PC-3 (cell line): ENCODE measurements around the gene ATG4B. TPM values are rescaled to one million over a fixed set of nuclear protein-coding genes. Genes with fewer than 3 reads are reported as not detected.

Source experiments
- ATAC-seq: fragments of 200-7000 bp; cut with Tn5 transposase; 2 replicates; pipeline ENCODE4 v1.9.1; 2020; ENCODE audit warnings: mild to moderate bottlenecking, moderate library complexity
- BruUV-seq: library from RNA; stranded (reverse); fragments of 400-500 nt; replicated peaks from 2 replicates; lab custom pipeline; 2021; lab: Mats Ljungman, UMichigan
- CTCF ChIA-PET: fragments of 300-600 bp; sonication (Branson Sonifier 250); formaldehyde crosslinking; loops from one replicate; lab custom pipeline; 2022; ENCODE audit warnings: antibody characterized with exemption; lab: Charles Lee
- POLR2A ChIA-PET: fragments of 300-600 bp; sonication (Branson Sonifier 250); formaldehyde crosslinking; loops from one replicate; lab custom pipeline; 2022; ENCODE audit warnings: antibody characterized with exemption; ENCODE audit not compliant: unreplicated experiment; lab: Charles Lee
- DNase-seq: peaks from one replicate; pipeline ENCODE4 v3.0.0-alpha.2; 2015
- H2AFZ ChIP-seq: fragments of 300-600 bp; sonication (generic); 2 replicates; pipeline ENCODE4 v1.6.0; 2016; ENCODE audit warnings: antibody characterized with exemption, low read length
- H3F3A ChIP-seq: fragments of 300-600 bp; sonication (generic); one replicate; pipeline ENCODE4 v1.6.0; 2017; ENCODE audit warnings: antibody characterized with exemption, low read length, control low read depth, mild to moderate bottlenecking; ENCODE audit not compliant: unreplicated experiment
- H3K27ac ChIP-seq: fragments of 300-600 bp; sonication (generic); 2 replicates; pipeline ENCODE4 v1.5.1; 2016; ENCODE audit warnings: mild to moderate bottlenecking, low read length
- H3K27me3 ChIP-seq: fragments of 300-600 bp; sonication (generic); 2 replicates; pipeline ENCODE4 v1.6.1; 2016; ENCODE audit warnings: low read length, mixed read lengths
- H3K36me3 ChIP-seq: fragments of 300-600 bp; sonication (generic); 2 replicates; pipeline ENCODE4 v1.6.1; 2016; ENCODE audit warnings: low read depth, mixed run types, low read length, mixed read lengths
- H3K4me1 ChIP-seq: fragments of 300-600 bp; sonication (generic); 2 replicates; pipeline ENCODE4 v1.5.1; 2016; ENCODE audit warnings: low read length; ENCODE audit not compliant: insufficient read depth
- H3K4me2 ChIP-seq: fragments of 300-600 bp; sonication (generic); 2 replicates; pipeline ENCODE4 v1.6.0; 2016; ENCODE audit warnings: low read length
- H3K4me3 ChIP-seq: fragments of 300-600 bp; sonication (generic); 2 replicates; pipeline ENCODE4 v1.5.1; 2016; ENCODE audit warnings: mild to moderate bottlenecking, low read length, mixed read lengths
- H3K79me2 ChIP-seq: fragments of 300-600 bp; sonication (generic); 2 replicates; pipeline ENCODE4 v1.6.1; 2017; ENCODE audit warnings: low read length, mixed read lengths
- H3K9ac ChIP-seq: fragments of 300-600 bp; sonication (generic); 2 replicates; pipeline ENCODE4 v1.6.0; 2016; ENCODE audit warnings: mild to moderate bottlenecking, low read length
- H3K9me2 ChIP-seq: fragments of 300-600 bp; sonication (generic); replicated peaks from 2 replicates; pipeline ENCODE4 v1.6.1; 2016; ENCODE audit warnings: mixed run types, low read length, mixed read lengths
- H3K9me3 ChIP-seq: fragments of 300-600 bp; sonication (generic); 2 replicates; pipeline ENCODE4 v1.6.1; 2016; ENCODE audit warnings: low read length, mixed read lengths
- H4K20me1 ChIP-seq: fragments of 300-600 bp; sonication (generic); 2 replicates; pipeline ENCODE4 v1.6.1; 2016; ENCODE audit warnings: low read length, mixed read lengths
- EZH2 ChIP-seq: fragments of 300-600 bp; sonication (generic); IDR thresholded peaks from one replicate; pipeline ENCODE4 v1.6.1; 2017; ENCODE audit warnings: antibody characterized with exemption, mild to moderate bottlenecking, low read length; ENCODE audit not compliant: unreplicated experiment
- EZH2phosphoT487 ChIP-seq: fragments of 300-600 bp; sonication (generic); IDR thresholded peaks from 2 replicates; pipeline ENCODE4 v1.6.1; 2018; ENCODE audit warnings: mild to moderate bottlenecking, antibody characterized with exemption, low read length, borderline replicate concordance
- intact Hi-C: fragments of 100-400 bp; cut with micrococcal nuclease; formaldehyde crosslinking; loops from 2 replicates; pipeline ENCODE4 v1.9.0; 2023
- total RNA-seq: library from RNA; depleted of rRNA; stranded (reverse); fragments of >200 nt; gene quantifications from 2 replicates; pipeline ENCODE4 v1.2.3, GENCODE V29; 2014
- TF ChIP-seq, protein P1 (sequence below): fragments of 300-600 bp; sonication (generic); conservative IDR thresholded peaks from 2 replicates; pipeline ENCODE4 v1.5.1; 2017; ENCODE audit warnings: antibody characterized with exemption, low read depth, mild to moderate bottlenecking, low read length

ATG4B gene
- total RNA-seq, 1 experiment from 2014 or later = 83.0 TPM

DNA sequence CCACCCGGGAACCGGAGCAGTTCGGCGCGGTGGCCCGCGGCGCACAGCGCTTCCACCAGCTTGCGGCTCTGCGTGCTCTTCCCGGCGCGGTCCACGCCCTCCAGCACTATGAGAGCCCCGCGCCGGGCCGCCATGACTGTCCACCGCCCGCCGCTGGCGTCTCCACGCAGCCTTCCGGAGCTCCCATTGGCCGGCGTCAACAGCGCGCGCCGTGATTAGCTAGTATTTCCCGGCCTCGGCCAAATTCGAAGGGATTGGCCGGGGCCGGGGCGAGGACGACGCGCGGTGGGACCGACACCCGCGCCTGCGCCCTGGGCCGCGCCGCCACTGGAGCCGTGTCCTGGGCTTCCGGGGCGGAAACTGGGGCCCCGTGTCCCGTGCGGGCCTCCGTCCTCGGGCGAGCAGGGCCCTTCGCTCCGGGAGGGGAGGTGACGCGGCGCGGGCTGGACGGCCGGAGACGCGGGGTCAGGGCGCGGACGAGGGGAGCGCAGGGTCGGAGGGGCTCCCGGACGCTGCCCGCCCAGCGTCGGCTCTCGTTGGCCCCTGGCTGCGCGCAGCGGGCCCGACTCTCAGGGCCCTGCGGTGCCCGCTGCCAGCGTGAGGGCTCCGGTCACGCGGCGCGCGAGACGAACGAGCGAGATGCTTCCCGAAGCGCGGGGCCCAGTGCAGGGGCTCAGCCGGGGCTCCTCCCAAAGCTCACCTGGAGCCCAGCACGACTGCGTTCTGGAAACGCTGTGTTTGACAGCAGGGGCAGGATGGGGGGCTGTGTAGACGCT lies 49.3 kb downstream of the ATG4B start, which contains the start of gene DTYMK:
TSS of gene DTYMK (minus strand) at position 166 of the 776 bp plus-strand sequence. CDS start at position 134, 32 bp downstream.
- peak within 1 kb of the TSS; percentile 99 for H3K9ac ChIP-seq
- peaks cover 24% of the 10 kb centered on the region for H3K36me3 ChIP-seq
- ATAC-seq = peak; percentile 97
- no peaks in the 10 kb centered on the region for H3K9me2 ChIP-seq
- no peaks in the 10 kb centered on the region for H4K20me1 ChIP-seq
- CTCF ChIA-PET = no interaction called here
- no peaks in the 10 kb centered on the region for H3K27me3 ChIP-seq
- peaks cover 16% of the 10 kb centered on the region for H3K4me1 ChIP-seq
- peak within 1 kb of the TSS; percentile 96 for H3K4me2 ChIP-seq
- POLR2A ChIA-PET = interaction anchor here (0.6 to 1.0 kb wide), 4 partner anchors 12 to 54 kb away, joined by 3 to 5 read pairs (median 4); partner anchors contain the start of gene ING5
- BruUV-seq = no TSS peak
- no peaks in the 10 kb centered on the region for H3F3A ChIP-seq
- H2AFZ ChIP-seq = peak within 1 kb of the TSS; percentile 85
- no peaks in the 10 kb centered on the region for H3K9me3 ChIP-seq
- DNase-seq = peak; percentile 97
- intact Hi-C loops = loop anchor here (2.0 kb wide), 1 partner anchor 16 kb away; the partner anchor contains the start of gene ING5
- H3K4me3 ChIP-seq = peak within 1 kb of the TSS; percentile 96
- TF ChIP-seq, protein P1, sequence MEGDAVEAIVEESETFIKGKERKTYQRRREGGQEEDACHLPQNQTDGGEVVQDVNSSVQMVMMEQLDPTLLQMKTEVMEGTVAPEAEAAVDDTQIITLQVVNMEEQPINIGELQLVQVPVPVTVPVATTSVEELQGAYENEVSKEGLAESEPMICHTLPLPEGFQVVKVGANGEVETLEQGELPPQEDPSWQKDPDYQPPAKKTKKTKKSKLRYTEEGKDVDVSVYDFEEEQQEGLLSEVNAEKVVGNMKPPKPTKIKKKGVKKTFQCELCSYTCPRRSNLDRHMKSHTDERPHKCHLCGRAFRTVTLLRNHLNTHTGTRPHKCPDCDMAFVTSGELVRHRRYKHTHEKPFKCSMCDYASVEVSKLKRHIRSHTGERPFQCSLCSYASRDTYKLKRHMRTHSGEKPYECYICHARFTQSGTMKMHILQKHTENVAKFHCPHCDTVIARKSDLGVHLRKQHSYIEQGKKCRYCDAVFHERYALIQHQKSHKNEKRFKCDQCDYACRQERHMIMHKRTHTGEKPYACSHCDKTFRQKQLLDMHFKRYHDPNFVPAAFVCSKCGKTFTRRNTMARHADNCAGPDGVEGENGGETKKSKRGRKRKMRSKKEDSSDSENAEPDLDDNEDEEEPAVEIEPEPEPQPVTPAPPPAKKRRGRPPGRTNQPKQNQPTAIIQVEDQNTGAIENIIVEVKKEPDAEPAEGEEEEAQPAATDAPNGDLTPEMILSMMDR = no peak
- no peak for TF ChIP-seq EZH2phosphoT487
- no peak for TF ChIP-seq EZH2
- peaks cover 62% of the 10 kb centered on the region for H3K79me2 ChIP-seq
- H3K27ac ChIP-seq = peak within 1 kb of the TSS; percentile 80

DNA sequence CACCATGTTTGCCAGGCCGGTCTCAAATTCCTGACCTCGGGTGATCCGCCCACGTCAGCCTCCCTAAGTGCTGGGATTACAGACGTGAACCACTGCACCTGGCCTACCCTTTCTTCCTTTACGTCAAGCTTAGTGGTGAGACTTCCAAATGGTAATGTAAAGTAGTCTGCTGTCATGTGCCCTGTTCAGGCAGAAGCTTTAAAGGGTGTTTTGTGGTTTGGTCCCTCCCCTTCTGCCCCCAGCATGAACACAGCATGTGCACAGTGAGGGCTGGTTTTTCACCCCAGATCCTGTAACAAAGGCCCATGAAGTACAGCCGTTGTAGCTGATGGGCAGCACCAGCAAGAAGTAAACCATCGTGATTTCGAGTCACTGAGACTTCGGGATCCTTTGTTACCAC lies 51.8 kb downstream of the ATG4B start:
- H3K4me2 ChIP-seq = no peak overlapping the region
- no peaks in the 10 kb centered on the region for H3K27me3 ChIP-seq
- H3K9me3 ChIP-seq = no peaks in the 10 kb centered on the region
- CTCF ChIA-PET = no interaction called here
- H3K27ac ChIP-seq = no peak overlapping the region
- H3K9ac ChIP-seq = no peak overlapping the region
- DNase-seq = no peak
- H3K9me2 ChIP-seq = no peaks in the 10 kb centered on the region
- BruUV-seq = TSS peak; percentile 6
- no peak overlapping the region for H2AFZ ChIP-seq
- TF ChIP-seq EZH2phosphoT487 = no peak
- no peak for TF ChIP-seq EZH2
- TF ChIP-seq, protein P1 = no peak
- no peak for ATAC-seq
- H3F3A ChIP-seq = no peaks in the 10 kb centered on the region
- intact Hi-C loops = no loop called here
- peaks cover 39% of the 10 kb centered on the region for H3K79me2 ChIP-seq
- peaks cover 4% of the 10 kb centered on the region for H3K36me3 ChIP-seq
- no peak overlapping the region for H3K4me3 ChIP-seq
- POLR2A ChIA-PET = no interaction called here
- peaks cover 12% of the 10 kb centered on the region for H3K4me1 ChIP-seq
- H4K20me1 ChIP-seq = no peaks in the 10 kb centered on the region
